GM19463 (cell line): Measurements from ENCODE around the gene ACOXL.

Source experiments
- ATAC-seq: cut with Tn5 transposase; IDR thresholded peaks from one replicate; pipeline ENCODE4 v1.9.1; 2021; ENCODE audit warnings: mild to moderate bottlenecking, moderate library complexity; ENCODE audit not compliant: unreplicated experiment

ACOXL gene

GRCh38 chr2:110718382-110718781 lies 14.0 kb upstream of the ACOXL start:
- ATAC-seq = no peak

- ATAC-seq = no peak
These were observed 13.4 kb upstream of the ACOXL start for GRCh38 chr2:110718990-110719389.

GRCh38 chr2:110720547-110720946 lies 11.8 kb upstream of the ACOXL start:
- no peak for ATAC-seq

- ATAC-seq = no peak
These were observed 7.6 kb upstream of the ACOXL start for GRCh38 chr2:110724820-110725219.

GRCh38 chr2:110725370-110725769 lies 7.0 kb upstream of the ACOXL start:
- ATAC-seq = no peak

GRCh38 chr2:110725859-110726258 lies 6.5 kb upstream of the ACOXL start:
- ATAC-seq = no peak

GRCh38 chr2:110726285-110726684 lies 6.1 kb upstream of the ACOXL start:
- ATAC-seq = no peak

- ATAC-seq = no peak
These were observed 4.5 kb upstream of the ACOXL start for GRCh38 chr2:110727923-110728322.

GRCh38 chr2:110729106-110729505 lies 3.3 kb upstream of the ACOXL start:
- ATAC-seq = no peak

GRCh38 chr2:110731064-110731463 lies 1.3 kb upstream of the ACOXL start:
- ATAC-seq = no peak

- no peak for ATAC-seq
These were observed 3.0 kb downstream of the ACOXL start for GRCh38 chr2:110735366-110735765.

- no peak for ATAC-seq
These were observed 5.4 kb downstream of the ACOXL start for GRCh38 chr2:110737783-110738182.

- no peak for ATAC-seq
These were observed 8.5 kb downstream of the ACOXL start for GRCh38 chr2:110740747-110741349.

GRCh38 chr2:110741491-110741980 lies 9.2 kb downstream of the ACOXL start:
- ATAC-seq = no peak

- ATAC-seq = no peak
These were observed 10.0 kb downstream of the ACOXL start for GRCh38 chr2:110742412-110742811.

GRCh38 chr2:110743600-110743999 lies 11.2 kb downstream of the ACOXL start:
- ATAC-seq = no peak

GRCh38 chr2:110744429-110744828 lies 12.1 kb downstream of the ACOXL start:
- ATAC-seq = no peak

- ATAC-seq = no peak
These were observed 12.7 kb downstream of the ACOXL start for GRCh38 chr2:110745048-110745447.

- no peak for ATAC-seq
These were observed 14.5 kb downstream of the ACOXL start for GRCh38 chr2:110746586-110747521.

- no peak for ATAC-seq
These were observed 15.4 kb downstream of the ACOXL start for GRCh38 chr2:110747522-110748488.

- ATAC-seq = peak; percentile 97
These were observed 16.1 kb downstream of the ACOXL start for GRCh38 chr2:110748489-110748867.
